HG03378 (cell line): Measurements from ENCODE around the gene SELENOI.
"Not testable (repeated sequence)": the region's sequence is repeated elsewhere in the genome, so short reads cannot be mapped to it uniquely, and the experiment has no call there.

Source experiments
- ATAC-seq: cut with Tn5 transposase; IDR thresholded peaks from one replicate; pipeline ENCODE4 v1.9.1; 2021; ENCODE audit warnings: mild to moderate bottlenecking, moderate library complexity; ENCODE audit not compliant: unreplicated experiment

The SELENOI gene

DNA sequence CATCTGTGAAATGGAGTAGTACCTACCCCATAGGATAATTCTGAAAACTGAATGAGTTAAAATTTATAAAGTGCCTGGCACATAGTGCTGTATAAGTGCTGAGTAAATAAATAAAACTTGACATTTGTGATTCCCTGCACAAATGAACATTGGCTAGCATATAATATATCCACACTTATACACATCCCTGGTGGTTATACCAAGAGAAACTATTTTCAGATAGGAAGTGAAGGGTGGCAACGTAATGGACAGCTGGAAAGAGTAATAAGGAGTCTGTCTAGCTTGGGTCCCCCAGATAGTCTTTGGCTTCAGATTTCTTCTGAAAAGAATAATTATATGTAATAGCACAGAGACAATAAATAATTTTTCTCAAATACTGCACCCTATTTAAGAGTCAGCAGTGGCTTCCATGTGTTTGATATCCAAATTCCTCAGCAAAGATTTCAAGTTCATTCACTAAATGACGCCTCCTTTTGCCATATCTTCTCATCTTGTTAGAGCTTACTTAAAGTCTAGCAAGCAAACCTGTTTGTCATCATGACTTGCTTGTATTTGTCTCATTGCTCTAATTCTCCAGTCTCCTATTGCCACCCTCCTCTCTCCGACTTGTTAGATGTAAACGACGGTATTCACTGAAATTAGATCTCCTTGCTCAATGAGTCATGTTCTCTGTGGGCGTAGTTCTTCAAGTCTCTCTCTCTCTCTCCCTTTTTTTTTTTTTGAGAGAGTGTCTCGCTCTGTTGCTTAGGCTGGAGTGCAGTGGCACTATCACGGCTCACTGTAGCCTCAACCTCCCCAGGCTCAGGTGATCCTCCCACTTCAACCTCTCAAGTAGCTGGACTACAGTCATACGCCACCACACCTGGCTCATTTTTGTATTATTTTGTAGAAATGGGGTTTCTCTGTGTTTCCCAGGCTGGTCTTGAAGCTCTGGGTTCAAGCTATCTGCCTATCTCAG lies 9.4 kb downstream of the SELENOI start:
- no peak for ATAC-seq

DNA sequence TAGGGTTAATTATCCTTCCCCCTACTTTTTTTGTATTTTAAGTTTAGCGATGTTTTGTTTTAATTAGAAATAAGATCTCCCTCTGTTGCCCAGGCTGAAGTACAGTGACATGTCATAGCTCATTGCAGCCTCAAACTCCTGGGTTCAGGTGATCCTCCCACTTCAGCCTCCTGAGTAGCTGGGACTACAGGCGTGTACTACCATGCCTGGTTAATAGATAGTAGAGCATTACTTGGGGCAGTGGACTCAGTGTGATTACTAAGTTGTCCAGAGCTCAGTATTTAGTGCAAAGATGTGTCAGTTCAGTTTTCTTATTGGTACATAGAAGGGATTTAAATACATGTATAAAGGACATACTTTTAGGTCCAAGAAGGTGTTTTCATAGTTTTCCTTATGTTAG lies 10.2 kb downstream of the SELENOI start:
- no peak for ATAC-seq

DNA sequence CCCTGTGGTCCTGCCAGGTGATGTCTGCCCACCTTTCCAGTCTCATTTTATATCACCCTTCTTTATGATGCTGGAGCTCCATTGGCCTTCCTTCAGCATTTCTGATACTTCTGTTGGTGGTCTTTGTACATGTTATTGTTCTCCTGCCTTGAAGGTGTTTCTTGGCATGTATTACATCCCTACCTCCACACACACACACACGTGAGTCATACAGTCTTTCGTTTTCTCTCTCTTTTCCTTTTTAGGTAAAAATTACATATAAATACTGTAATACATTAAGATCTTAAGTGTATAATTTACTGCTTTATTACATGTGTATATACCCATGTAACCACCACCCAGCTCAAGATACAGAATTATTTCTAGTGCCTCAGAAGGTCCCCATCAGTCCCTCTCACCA lies 10.8 kb downstream of the SELENOI start:
- ATAC-seq: no peak

DNA sequence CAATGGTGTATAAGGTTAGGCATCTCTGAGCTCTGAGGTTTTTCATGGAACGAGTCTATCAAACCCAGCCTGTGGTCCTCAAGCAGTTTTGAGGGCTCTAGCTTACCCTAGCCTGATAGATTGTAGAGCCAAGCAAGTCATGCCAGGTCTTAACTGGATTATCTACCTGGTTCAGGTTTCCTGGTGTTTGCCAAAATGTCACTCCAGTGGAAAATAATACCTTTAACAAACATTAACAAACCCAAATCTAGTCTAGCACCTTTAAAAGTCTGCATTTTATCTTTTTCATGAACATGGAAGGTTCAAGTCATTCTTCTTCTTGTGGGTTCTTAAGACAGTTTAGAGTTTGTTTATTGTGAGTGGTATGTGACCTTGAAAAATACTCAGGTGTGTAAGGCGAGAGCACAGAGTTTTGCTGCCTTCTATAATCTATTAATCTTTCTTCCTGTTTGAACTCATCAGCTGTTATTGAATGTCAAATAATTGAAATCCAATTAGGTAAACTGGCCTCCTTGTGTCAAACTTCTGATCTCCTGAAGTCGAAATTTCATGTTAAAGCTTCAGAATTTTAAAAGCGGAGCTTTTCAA lies 14.0 kb downstream of the SELENOI start:
- ATAC-seq: no peak

DNA sequence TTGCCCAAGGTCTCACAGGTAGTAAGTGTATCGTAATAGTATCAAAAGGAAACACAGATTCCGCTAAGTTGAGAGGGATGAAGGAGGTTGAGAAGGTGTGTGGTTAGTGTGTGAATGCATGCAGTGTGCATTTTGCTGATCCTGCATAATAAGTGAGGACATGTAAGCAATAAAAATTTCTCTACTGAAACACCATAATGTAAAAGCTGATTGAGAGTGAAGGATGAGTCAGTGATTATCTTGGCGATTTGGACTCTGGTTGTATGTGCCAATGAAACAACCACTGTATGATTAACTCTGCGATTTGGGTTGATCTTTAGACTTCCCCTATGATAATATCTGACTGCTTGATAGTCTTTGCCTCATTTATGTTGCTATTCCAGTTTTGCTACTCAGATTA lies 17.4 kb downstream of the SELENOI start:
- no peak for ATAC-seq

DNA sequence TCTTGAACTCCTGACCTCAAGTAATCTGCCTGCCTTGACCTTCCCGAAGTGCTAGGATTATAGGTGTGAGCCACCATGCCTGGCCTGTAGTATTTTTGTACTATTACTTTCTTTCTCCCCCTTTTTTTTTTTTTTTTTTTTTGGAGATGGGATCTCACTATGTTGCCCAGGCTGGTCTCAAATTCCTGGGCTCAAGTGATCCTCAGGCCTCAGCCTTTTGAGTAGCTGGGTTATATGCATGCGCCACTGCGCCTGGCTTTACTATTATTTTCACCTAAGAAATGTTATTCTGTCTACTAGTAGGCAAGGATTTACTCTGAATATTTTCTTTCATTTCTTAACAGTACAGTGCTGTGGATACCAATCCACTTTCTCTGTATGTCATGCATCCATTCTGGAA lies 18.0 kb downstream of the SELENOI start:
- no peak for ATAC-seq

DNA sequence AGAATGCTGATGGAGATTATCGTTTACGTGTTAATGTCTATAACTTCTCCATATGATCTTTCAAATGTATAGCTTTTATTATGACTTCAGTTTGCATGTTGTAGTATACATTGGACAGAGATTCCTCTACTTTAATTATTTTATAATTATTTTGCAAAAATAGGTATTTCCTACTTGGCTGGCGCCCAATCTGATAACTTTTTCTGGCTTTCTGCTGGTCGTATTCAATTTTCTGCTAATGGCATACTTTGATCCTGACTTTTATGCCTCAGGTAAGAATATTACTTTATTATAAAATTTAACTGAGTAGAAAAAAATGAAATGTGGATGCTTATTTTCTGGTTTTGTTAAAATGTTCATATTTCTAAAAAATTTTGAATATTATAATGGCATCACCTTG lies 18.7 kb downstream of the SELENOI start:
- no peak for ATAC-seq

DNA sequence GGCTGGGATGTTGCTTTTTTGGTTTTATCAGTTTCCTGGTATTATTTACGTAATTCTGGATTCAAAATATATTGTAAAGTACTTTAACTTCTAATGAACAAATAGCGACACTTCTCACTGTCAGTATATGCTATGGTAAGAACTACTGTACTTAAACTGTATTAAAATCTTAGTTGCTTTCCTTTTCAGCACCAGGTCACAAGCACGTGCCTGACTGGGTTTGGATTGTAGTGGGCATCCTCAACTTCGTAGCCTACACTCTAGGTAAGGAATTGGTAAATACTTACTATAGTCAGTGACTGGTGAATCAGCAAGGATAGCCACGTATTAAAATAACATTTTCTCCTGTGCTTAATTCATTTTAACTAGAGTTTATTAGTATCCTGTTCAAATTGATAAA lies 21.0 kb downstream of the SELENOI start:
- no peak for ATAC-seq

DNA sequence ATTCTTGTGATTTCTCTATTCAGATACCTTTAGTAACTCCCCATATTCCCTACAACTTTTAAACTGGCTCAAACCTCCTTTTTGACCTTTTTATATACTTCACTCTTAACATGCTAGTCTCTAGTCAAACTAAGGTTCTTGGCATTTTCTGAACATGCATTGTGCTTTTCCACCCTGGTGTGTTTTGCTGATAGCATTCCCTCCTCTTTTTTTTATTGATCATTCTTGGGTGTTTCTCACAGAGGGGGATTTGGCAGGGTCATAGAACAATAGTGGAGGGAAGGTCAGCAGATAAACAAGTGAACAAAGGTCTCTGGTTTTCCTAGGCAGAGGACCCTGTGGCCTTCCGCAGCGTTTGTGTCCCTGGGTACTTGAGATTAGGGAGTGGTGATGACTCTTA lies 23.7 kb downstream of the SELENOI start:
- not testable (repeated sequence) for ATAC-seq

DNA sequence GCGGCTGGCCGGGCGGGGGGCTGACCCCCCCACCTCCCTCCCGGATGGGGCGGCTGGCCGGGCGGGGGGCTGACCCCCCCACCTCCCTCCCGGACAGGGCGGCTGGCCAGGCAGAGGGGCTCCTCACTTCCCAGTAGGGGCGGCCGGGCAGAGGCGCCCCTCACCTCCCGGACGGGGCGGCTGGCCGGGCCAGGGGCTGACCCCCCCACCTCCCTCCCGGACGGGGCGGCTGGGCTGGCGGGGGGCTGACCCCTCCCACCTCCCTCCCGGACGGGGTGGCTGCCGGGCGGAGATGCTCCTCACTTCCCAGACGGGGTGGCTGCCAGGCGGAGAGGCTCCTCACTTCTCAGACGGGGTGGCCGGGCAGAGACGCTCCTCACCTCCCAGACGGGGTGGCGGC lies 25.0 kb downstream of the SELENOI start:
- ATAC-seq: not testable (repeated sequence)

DNA sequence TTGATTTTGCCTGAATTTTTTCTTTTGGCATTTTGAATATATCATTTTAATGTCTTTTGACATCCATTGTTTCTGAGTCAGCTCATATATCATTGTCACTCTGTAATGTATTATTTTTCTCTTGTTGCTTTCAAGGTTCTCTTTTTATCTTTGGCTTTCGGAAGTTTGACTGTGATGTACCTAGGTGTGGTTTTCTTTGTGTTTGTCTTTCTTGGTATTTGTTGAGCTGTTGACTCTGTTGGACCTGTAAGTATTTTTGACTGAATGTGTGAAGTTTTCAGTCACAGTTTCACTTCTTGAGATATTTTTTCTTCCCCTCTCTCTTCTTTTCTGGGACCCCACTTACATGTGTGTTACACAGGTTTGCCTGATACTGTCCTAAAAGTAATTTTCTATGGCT lies 30.9 kb downstream of the SELENOI start:
- ATAC-seq: no peak

DNA sequence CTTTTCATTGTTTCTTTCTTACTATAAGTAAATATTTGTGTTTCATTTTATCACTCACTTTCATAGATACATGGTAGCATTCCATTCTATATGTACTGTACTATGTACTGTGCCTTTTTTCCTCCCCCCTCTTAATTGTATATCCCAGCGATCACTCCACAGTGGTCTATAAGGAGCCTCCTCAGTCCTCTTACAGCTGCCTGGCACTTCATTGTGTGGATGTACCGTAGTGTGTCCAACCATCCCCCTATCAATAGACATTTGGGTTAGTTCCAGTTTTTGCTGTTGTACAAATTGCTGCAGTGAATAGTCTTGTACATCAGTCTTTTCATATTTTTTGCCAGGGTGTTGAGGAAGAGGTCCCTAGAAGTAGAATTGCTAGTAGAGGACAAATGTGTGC lies 34.3 kb downstream of the SELENOI start:
- no peak for ATAC-seq

DNA sequence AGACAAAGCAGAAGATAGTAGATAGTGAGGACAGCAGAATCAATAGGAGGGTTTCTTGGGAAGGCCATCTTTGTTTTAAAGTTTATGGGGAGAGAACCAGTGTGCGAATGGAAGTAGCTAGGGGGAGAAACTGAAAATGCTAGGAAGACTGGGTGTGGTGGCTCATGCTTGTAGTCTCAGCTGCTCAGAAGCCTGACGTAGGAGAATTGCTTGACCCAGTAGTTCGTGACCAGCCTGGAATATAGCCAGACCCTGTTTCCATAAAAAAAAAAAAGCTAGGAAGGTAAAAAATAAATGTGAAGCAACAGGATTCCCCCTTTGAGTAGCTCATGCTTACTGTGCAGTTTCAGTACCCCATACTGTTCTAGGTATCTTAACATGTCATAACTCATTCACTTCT lies 36.6 kb downstream of the SELENOI start:
- ATAC-seq: no peak

DNA sequence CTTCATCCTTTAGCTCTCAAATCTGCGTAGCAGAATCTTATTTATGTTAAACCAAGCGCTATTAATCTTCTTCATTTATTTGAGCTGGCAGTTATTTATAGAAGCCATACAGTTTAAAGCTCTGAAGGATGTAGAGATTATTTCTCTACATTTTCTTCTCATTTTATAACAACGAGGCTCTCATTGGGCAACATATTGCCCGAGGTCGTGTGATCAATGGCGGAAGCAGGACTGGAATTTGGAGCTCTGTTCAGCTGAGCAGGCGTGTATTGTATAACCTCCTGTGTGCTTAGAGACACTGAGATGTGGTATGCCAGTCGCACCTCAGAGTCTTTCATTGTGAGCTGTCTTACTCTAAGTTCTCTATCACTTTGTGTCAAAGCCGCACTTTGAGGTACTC lies 38.2 kb downstream of the SELENOI start:
- ATAC-seq: no peak

DNA sequence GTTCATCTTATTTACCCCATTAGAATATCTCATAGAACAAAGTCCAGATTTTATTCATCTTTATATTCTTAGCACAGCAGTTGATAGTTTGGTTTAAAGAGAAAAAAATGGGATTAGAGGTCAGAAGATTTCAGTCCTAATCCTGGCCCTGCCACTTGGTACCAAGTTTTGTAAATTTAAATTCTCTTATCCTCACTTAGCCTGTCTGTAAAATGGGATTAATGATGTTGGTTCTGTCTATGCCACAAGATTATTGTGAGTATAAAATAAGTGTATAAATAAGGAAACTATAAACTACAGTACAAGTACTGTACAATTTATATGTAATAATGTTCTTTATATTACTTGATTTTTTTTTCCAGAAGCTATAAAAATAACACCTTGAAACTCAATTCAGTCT lies 38.7 kb downstream of the SELENOI start:
- ATAC-seq: no peak

DNA sequence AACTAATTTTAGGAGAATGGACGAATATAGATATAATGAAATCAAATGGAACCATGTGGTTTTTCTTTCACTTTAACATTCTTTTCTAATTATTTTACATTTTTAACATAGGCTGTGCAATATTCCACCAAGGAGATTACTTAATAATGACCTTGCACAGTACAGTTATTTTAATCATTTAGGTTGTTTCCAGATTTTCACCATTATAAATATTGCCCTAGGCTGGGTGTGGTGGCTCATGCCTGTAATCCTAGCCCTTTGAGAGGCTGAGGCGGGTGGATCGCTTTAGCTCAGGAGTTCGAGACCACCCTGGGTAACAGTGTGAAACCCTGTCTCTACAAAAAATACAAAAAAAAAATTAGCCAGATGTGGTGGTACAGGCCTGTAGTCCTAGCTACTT lies 41.2 kb downstream of the SELENOI start:
- ATAC-seq: no peak

DNA sequence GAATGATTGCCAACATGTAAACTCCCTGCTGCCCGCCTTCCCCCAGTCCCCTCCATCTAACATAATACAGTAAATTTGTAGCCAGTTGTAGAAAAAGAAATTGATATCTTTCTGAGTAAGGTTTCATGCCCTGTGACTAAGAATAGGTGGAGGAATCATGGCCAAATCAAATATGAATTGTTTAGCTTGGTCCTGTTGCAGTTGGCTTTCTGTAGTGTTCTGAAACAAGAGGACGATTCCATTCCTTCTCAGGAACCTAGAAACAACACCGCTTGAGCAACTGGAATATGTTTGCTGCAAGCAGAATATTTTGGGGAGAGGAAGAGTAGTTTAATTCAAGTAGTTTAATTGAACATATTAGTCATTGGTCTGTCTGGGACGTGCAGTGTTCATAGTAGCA lies 48.8 kb downstream of the SELENOI start:
- ATAC-seq: no peak

DNA sequence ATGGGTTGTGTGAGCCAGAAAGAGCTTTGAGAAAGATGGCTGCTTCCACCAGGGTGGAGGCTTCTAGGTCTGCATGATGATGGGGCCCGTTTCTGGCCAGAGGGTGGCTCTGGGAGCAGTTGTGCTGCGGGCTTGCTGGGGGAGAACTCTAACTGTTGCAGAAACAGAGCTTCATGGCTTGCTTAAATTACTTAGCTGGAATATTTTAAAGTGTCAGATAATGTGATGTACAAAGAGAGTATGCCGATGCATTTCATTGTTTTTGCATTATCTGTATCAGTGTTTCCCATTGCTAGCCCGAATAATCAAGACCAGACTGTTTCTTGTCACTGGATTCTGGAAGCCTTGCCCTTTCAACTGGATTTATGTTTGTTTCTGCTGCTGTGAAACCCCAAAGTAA lies 49.5 kb downstream of the SELENOI start:
- no peak for ATAC-seq

DNA sequence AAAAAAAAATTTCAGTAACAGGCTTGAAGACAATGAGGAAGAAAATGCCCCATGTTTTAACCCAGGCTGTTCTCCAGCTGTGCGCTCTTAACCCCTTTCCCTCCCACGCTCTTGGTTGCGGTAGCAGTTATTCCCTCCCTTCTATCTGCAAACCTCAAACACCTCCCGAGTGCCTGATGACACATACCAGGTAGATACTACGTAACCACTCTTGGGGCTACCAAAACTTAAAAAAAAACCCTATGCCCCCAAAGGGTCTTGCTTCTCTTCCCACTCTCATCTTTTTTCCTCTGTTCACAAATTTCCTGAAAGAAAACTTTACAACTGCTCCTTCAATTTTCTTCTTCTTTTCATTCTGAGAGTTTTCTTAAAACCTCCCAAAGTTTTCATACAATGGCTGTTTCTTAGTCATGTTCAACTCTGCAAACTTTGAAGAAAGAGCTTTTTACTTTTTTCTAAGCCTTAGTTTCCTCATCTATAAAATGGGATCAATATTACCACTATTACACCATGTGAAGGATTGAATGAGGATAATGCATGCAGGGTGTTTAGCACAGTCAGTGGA lies 50.9 kb downstream of the SELENOI start:
- no peak for ATAC-seq

DNA sequence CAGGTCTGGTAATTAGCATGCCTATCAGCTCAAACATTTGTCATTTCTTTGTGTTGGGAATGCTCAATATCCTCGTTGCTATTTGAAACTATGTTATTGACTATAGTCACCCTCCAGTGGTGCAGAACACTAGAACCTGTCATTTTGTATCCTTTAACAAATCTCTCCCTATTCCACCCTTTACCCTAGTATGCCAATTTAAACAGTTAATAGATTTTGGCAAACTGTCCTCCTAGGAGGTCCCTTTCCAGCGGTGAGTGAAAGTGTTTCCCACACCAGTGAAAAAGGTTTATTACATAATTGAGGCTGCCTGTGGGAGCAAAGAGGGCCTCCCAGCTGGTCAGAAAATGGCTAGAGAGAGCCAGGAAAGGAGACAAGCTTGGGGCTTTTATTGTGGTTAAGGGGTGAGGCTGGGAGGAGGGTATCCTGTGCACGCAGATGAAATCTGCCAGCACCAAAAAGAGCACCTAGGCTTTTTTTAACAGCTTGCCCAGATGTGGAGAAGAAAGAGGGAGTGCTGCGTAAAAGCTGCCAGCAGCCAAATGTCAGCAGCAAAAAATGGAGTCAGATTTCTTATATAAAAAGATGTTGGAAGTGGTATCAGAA lies 53.9 kb downstream of the SELENOI start:
- ATAC-seq: no peak

DNA sequence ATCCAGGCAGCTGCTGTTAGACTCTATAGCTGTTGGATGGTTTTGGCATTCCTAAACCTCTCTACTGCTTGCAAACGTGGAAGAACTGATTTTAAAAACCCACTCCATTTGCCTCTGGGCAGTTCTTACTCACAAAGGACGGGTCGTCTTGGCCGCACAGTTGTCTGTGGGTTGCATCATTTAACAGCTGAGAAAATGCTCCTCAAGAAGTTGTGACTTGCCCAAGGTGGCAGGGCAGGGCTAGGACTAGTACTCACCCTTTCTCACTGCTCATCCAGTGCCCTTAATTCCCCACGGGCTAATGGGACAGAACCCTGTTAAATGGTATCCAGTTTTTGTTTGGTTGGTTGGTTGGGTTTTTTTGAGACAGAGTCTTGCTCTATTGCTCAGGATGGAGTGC lies 54.8 kb downstream of the SELENOI start:
- no peak for ATAC-seq
